H1 (cell line): ENCODE measurements around the gene INPP5K. TPM values are rescaled to one million over a fixed set of nuclear protein-coding genes. Genes with fewer than 3 reads are reported as not detected.

ENCODE experiments used
- CTCF ChIA-PET: fragments of 300-600 bp; sonication (Branson Sonifier 250); formaldehyde crosslinking; loops from one replicate; lab custom pipeline; 2021; ENCODE audit not compliant: partially characterized antibody; lab: Charles Lee
- POLR2A ChIA-PET: fragments of 300-600 bp; sonication (Branson Sonifier 250); formaldehyde crosslinking; loops from one replicate; lab custom pipeline; 2021; ENCODE audit warnings: inconsistent platforms; ENCODE audit not compliant: partially characterized antibody; lab: Charles Lee
- DNase-seq, 2 experiments: peaks; one replicate each; pipeline versions ENCODE4 v3.0.0 to v3.0.0-alpha.2; 2010 to 2022; ENCODE audit warnings: low spot score in 2 of 2, low read depth in 1 of 2, mixed read lengths in 1 of 2
- FAIRE-seq: peaks from 2 replicates; lab custom pipeline; 2011; peaks lifted over from hg19 to GRCh38; lab: Jason Lieb, UNC
- H2AFZ ChIP-seq: 2 replicates; pipeline ENCODE4 v1.8.1; 2012; ENCODE audit warnings: low read length, inconsistent platforms
- H2AK5ac ChIP-seq: 2 replicates; pipeline ENCODE4 v1.6.1; 2013; ENCODE audit warnings: low read depth, low read length
- H2BK120ac ChIP-seq: replicated peaks from 2 replicates; pipeline ENCODE3; 2013; ENCODE audit warnings: low read depth, low read length, inconsistent platforms
- H2BK12ac ChIP-seq: 2 replicates; pipeline ENCODE4 v1.6.1; 2013; ENCODE audit warnings: low read depth, low read length
- H2BK15ac ChIP-seq: 2 replicates; pipeline ENCODE4 v1.6.1; 2013; ENCODE audit warnings: low read length
- H2BK20ac ChIP-seq: 2 replicates; pipeline ENCODE4 v1.6.1; 2013; ENCODE audit warnings: low read length
- H2BK5ac ChIP-seq: 2 replicates; pipeline ENCODE4 v1.6.1; 2013; ENCODE audit warnings: low read depth, low read length
- H3K14ac ChIP-seq: 2 replicates; pipeline ENCODE4 v1.6.1; 2013; ENCODE audit warnings: inconsistent platforms; ENCODE audit not compliant: insufficient read length
- H3K18ac ChIP-seq: 2 replicates; pipeline ENCODE4 v1.6.1; 2013; ENCODE audit warnings: low read length; ENCODE audit errors: extremely low read depth
- H3K23ac ChIP-seq: 2 replicates; pipeline ENCODE4 v1.6.1; 2013; ENCODE audit warnings: inconsistent platforms; ENCODE audit not compliant: insufficient read length
- H3K23me2 ChIP-seq: 2 replicates; pipeline ENCODE4 v1.6.1; 2013; ENCODE audit warnings: low read depth, low read length
- H3K27ac ChIP-seq: 2 replicates; pipeline ENCODE4 v1.6.1; 2011; ENCODE audit warnings: low read depth, low read length, inconsistent platforms
- H3K27me3 ChIP-seq, 4 experiments: replicated peaks in 1 of 4; 1 replicate in 1 of 4; 2 replicates in 3 of 4; pipeline versions ENCODE4 v1.6.1 to v1.8.1; 2011 to 2013; ENCODE audit warnings: low read length in 3 of 4, mild to moderate bottlenecking in 3 of 4, inconsistent platforms in 2 of 4, mixed read lengths in 2 of 4, moderate library complexity in 1 of 4; ENCODE audit not compliant: control insufficient read depth in 3 of 4, insufficient read depth in 3 of 4; ENCODE audit errors: extremely low read depth in 1 of 4
- H3K36me3 ChIP-seq, 4 experiments: 2 replicates each; pipeline versions ENCODE4 v1.6.1 to v1.8.1; 2011 to 2013; ENCODE audit warnings: mild to moderate bottlenecking in 4 of 4, low read length in 3 of 4, moderate library complexity in 2 of 4, control low read depth in 1 of 4, inconsistent platforms in 1 of 4; ENCODE audit not compliant: insufficient read depth in 4 of 4, control insufficient read depth in 2 of 4
- H3K4ac ChIP-seq: replicated peaks from 2 replicates; pipeline ENCODE3; 2013; ENCODE audit warnings: low read length, low read depth, mixed read lengths, inconsistent platforms; ENCODE audit not compliant: insufficient read length
- H3K4me1 ChIP-seq, 4 experiments: replicated peaks in 1 of 4; 1 replicate in 1 of 4; 2 replicates in 3 of 4; pipeline versions ENCODE4 v1.6.1 to v1.8.1; 2011 to 2013; ENCODE audit warnings: low read length in 3 of 4, inconsistent platforms in 2 of 4, mixed read lengths in 1 of 4; ENCODE audit not compliant: insufficient read depth in 4 of 4, control insufficient read depth in 3 of 4
- H3K4me2 ChIP-seq, 2 experiments: 2 replicates each; pipeline versions ENCODE4 v1.6.1 to v1.8.1; 2011 to 2013; ENCODE audit warnings: low read depth in 2 of 2, low read length in 2 of 2, control low read depth in 1 of 2, inconsistent platforms in 1 of 2, mild to moderate bottlenecking in 1 of 2; ENCODE audit not compliant: insufficient read depth in 1 of 2
- H3K4me3 ChIP-seq, 4 experiments: fragments of 200-600, 300-600 bp in 1 of 4; sonication (generic), shearing (Covaris generic), sonication (Bioruptor Twin) in 1 of 4; 2 replicates each; pipeline versions ENCODE4 v1.5.1 to v1.8.1; 2011 to 2016; ENCODE audit warnings: low read length in 4 of 4, low read depth in 3 of 4, control low read depth in 2 of 4, inconsistent platforms in 2 of 4, mild to moderate bottlenecking in 2 of 4, mixed read lengths in 1 of 4, moderate library complexity in 1 of 4; ENCODE audit not compliant: insufficient read depth in 2 of 4; ENCODE audit errors: extremely low read depth in 1 of 4
- H3K56ac ChIP-seq: replicated peaks from 2 replicates; pipeline ENCODE3; 2013; ENCODE audit warnings: low read depth, mild to moderate bottlenecking, mixed read lengths, low read length, inconsistent platforms; ENCODE audit not compliant: insufficient read length
- H3K79me1 ChIP-seq: 2 replicates; pipeline ENCODE4 v1.6.1; 2013; ENCODE audit warnings: low read depth, low read length, control low read depth
- H3K79me2 ChIP-seq, 2 experiments: 2 replicates each; pipeline versions ENCODE4 v1.6.1 to v1.8.1; 2012 to 2013; ENCODE audit warnings: low read length in 2 of 2, mild to moderate bottlenecking in 2 of 2, inconsistent platforms in 1 of 2; ENCODE audit not compliant: insufficient read depth in 2 of 2, control insufficient read depth in 1 of 2
- H3K9ac ChIP-seq, 4 experiments: replicated peaks in 1 of 4; 1 replicate in 1 of 4; 2 replicates in 3 of 4; pipeline versions ENCODE4 v1.6.1 to v1.8.1; 2011 to 2013; ENCODE audit warnings: low read depth in 3 of 4, low read length in 3 of 4, control low read depth in 2 of 4, mild to moderate bottlenecking in 2 of 4, moderate library complexity in 2 of 4, inconsistent platforms in 1 of 4; ENCODE audit errors: extremely low read depth in 1 of 4
- H3K9me3 ChIP-seq, 2 experiments: 2 replicates each; pipeline versions ENCODE4 v1.6.1 to v1.8.1; 2012 to 2013; ENCODE audit warnings: mild to moderate bottlenecking in 2 of 2, moderate library complexity in 2 of 2, control low read depth in 1 of 2, inconsistent platforms in 1 of 2, low read depth in 1 of 2, low read length in 1 of 2, mixed read lengths in 1 of 2; ENCODE audit not compliant: insufficient read depth in 2 of 2
- H4K20me1 ChIP-seq, 2 experiments: replicated peaks in 1 of 2; 2 replicates each; pipeline versions ENCODE3 to v1.8.1; 2011 to 2013; ENCODE audit warnings: inconsistent platforms in 2 of 2, low read length in 2 of 2, mild to moderate bottlenecking in 1 of 2; ENCODE audit not compliant: insufficient read depth in 2 of 2, control insufficient read depth in 1 of 2
- H4K5ac ChIP-seq: 2 replicates; pipeline ENCODE4 v1.6.1; 2013; ENCODE audit warnings: low read length, low read depth, mixed read lengths, inconsistent platforms; ENCODE audit not compliant: insufficient read length
- H4K8ac ChIP-seq: 2 replicates; pipeline ENCODE4 v1.8.0; 2013; ENCODE audit warnings: mild to moderate bottlenecking, moderate library complexity, low read length, inconsistent platforms; ENCODE audit not compliant: insufficient read depth; ENCODE audit errors: extremely low read depth
- H4K91ac ChIP-seq: replicated peaks from 2 replicates; pipeline ENCODE3; 2013; ENCODE audit warnings: low read length, mixed read lengths, inconsistent platforms; ENCODE audit not compliant: insufficient read length
- CBX5 ChIP-seq: fragments of 300-800, 300-1000 bp; sonication (generic); IDR thresholded peaks from 2 replicates; pipeline ENCODE4 v1.7.1; 2016; ENCODE audit warnings: antibody characterized with exemption, low read length, low read depth
- EZH2 ChIP-seq: fragments of 200-600 bp; sonication (generic); IDR thresholded peaks from 2 replicates; pipeline ENCODE4 v1.7.1; 2012; ENCODE audit warnings: low read depth, mild to moderate bottlenecking, moderate library complexity, low read length, inconsistent platforms; ENCODE audit not compliant: severe bottlenecking
- GTF2F1 ChIP-seq: IDR thresholded peaks from 2 replicates; pipeline ENCODE4 v1.6.1; 2012; ENCODE audit warnings: low read depth, low read length, improper control_type of control experiment, borderline replicate concordance
- JUN ChIP-seq: IDR thresholded peaks from 2 replicates; pipeline ENCODE4 v1.6.1; 2011; ENCODE audit warnings: low read depth, mild to moderate bottlenecking, improper control_type of control experiment, low read length
- JUND ChIP-seq: IDR thresholded peaks from 2 replicates; pipeline ENCODE4 v1.6.1; 2011; ENCODE audit warnings: mild to moderate bottlenecking, improper control_type of control experiment, low read length
- KDM1A ChIP-seq: fragments of 200-600, 300-600 bp; sonication (generic); IDR thresholded peaks from 2 replicates; pipeline ENCODE4 v1.7.1; 2016; ENCODE audit warnings: mild to moderate bottlenecking, low read length, borderline replicate concordance
- POU5F1 ChIP-seq: IDR thresholded peaks from 2 replicates; pipeline ENCODE4 v1.6.1; 2011; ENCODE audit warnings: low read depth, mild to moderate bottlenecking, low read length, moderate library complexity
- SP4 ChIP-seq: IDR thresholded peaks from 2 replicates; pipeline ENCODE4 v1.6.1; 2012; ENCODE audit warnings: low read length, inconsistent platforms
- SUZ12 ChIP-seq: fragments of 200-600 bp; sonication (generic); IDR thresholded peaks from 2 replicates; pipeline ENCODE4 v1.6.1; 2012; ENCODE audit warnings: mild to moderate bottlenecking, inconsistent platforms, low read length, moderate library complexity, mixed read lengths
- TCF12 ChIP-seq: IDR thresholded peaks from 2 replicates; pipeline ENCODE4 v1.6.1; 2011; ENCODE audit warnings: low read depth, mild to moderate bottlenecking, low read length
- YY1 ChIP-seq: IDR thresholded peaks from 2 replicates; pipeline ENCODE4 v1.6.1; 2011; ENCODE audit warnings: low read depth, mild to moderate bottlenecking, low read length
- WGBS, 2 experiments: shearing (Covaris generic) in 1 of 2; methylation state at CpG; one replicate each; pipeline versions ENCODE4 v1.1.6 to v1.1.7; 2013 to 2015; ENCODE audit warnings: low lambda C conversion rate in 2 of 2, mixed read lengths in 2 of 2, inconsistent platforms in 1 of 2, low coverage in 1 of 2, missing lambda C conversion rate in 1 of 2; ENCODE audit not compliant: insufficient replicate concordance in 2 of 2, insufficient coverage in 1 of 2, insufficient read length in 1 of 2; ENCODE audit errors: extremely low coverage in 1 of 2, missing lambda C conversion rate in 1 of 2; 5-methylcytosine and 5-hydroxymethylcytosine counted together
- polyA plus RNA-seq, 7 experiments: library from polyadenylated mRNA; depleted of rRNA in 3 of 7; stranded (reverse) in 5 of 7; unstranded in 2 of 7; fragments of >200 nt in 5 of 7; fragments of 200-250 nt in 2 of 7; gene quantifications; 1 replicate in 5 of 7; 2 replicates in 1 of 7; 4 replicates in 1 of 7; pipeline versions ENCODE4 v1.2.1 to v1.2.3, GENCODE V29; 2011 to 2013; ENCODE audit warnings: missing spikeins in 2 of 7, mixed read lengths in 2 of 7
- total RNA-seq: library from RNA; stranded (reverse); fragmentation: NEBNext Ultra II Directional; extraction: Animal tissue kit (Norgen Biotek cat#: 25700); gene quantifications from 2 replicates; pipeline ENCODE4 v1.2.1, GENCODE V29; 2021

The INPP5K gene
- total and polyA plus RNA-seq, 2 of the 8 experiments (the other 6 are each of a cell fraction or from before 2014, with no cell fraction given) = 21.0 to 24.1 TPM

- whole genome bisulfite sequencing, 2 experiments = 91% methylated on average over 21 of the region's 33 CpGs; no CpG with 5 or more reads in 1 of the 2 experiments
- no peak for TF ChIP-seq SUZ12
- no peak for TF ChIP-seq KDM1A
- no peak for TF ChIP-seq EZH2
- TF ChIP-seq CBX5 = no peak
- TF ChIP-seq TCF12 = no peak
- TF ChIP-seq YY1 = no peak
- no peak for TF ChIP-seq GTF2F1
- TF ChIP-seq SP4 = no peak
- no peak for TF ChIP-seq POU5F1
- TF ChIP-seq JUN = no peak
- TF ChIP-seq JUND = no peak
Measured at GRCh38 chr17:1470071-1470754, 46.2 kb downstream of the INPP5K start.

More at GRCh38 chr17:1470071-1470754, 46.2 kb downstream of the INPP5K start:
- Histone ChIP-seq H3K14ac (no peak overlapping the region), H3K4me1 (no peaks in the 10 kb centered on the region; a peak in 1 of 7 replicates), H3K23me2 (no peaks in the 10 kb centered on the region), H2AFZ (no peak overlapping the region), H2BK20ac (no peak overlapping the region), H2BK12ac (no peak overlapping the region), H4K5ac (no peak overlapping the region), H2BK5ac (no peak overlapping the region), H3K27ac (no peak overlapping the region), H3K36me3 (peaks cover 6 to 37% (median 25%) of the 10 kb centered on the region in 4 experiments; a peak in 7 of 8 replicates), H3K79me1 (no peaks in the 10 kb centered on the region; the same call in 1 of the 2 replicates), H3K79me2 (no peaks in the 10 kb centered on the region), H2AK5ac (no peak overlapping the region), H3K4me2 (no peak overlapping the region), H3K18ac (no peak overlapping the region), H2BK15ac (no peak overlapping the region), H3K9me3 (no peaks in the 10 kb centered on the region; a peak in 1 of 4 replicates), H3K27me3 (no peaks in the 10 kb centered on the region), H4K20me1 (peaks cover 3 to 5% of the 10 kb centered on the region in 2 experiments), H4K8ac (no peak overlapping the region), H2BK120ac (no peak overlapping the region), H3K23ac (no peak overlapping the region), H3K4ac (no peak overlapping the region), H3K9ac (no peak overlapping the region), H3K56ac (no peak overlapping the region), H4K91ac (no peak overlapping the region), H3K4me3 (no peak overlapping the region)
- DNase-seq (no peak), FAIRE-seq (no peak)
- CTCF ChIA-PET = interaction anchor here (0.9 to 1.2 kb wide), 2 partner anchors 105 kb away, joined by 3 to 5 read pairs; no protein-coding TSS in a partner anchor
- POLR2A ChIA-PET = interaction anchor here (0.6 to 1.8 kb wide), 5 partner anchors 10 to 79 kb away, joined by 3 to 6 read pairs (median 5); no protein-coding TSS in a partner anchor
